ENCODE results near the gene LFNG.

The LFNG gene

GRCh38 chr7:2492038-2492437 is 27.5 kb upstream of the LFNG start:
- Mint-ChIP-seq H3K27ac (no peak overlapping the region), H3K27me3 (ENCODE audit: low read depth) (peaks cover 4% of the 10 kb centered on the region), H3K36me3 (ENCODE audit: low read depth) (no peaks in the 10 kb centered on the region), H3K4me3 (no peak overlapping the region), H3K4me1 (ENCODE audit: low read depth) (no peaks in the 10 kb centered on the region), H3K9me3 (peaks cover 9% of the 10 kb centered on the region)
- DNase-seq (ENCODE audit: low spot score): no peak

DNA sequence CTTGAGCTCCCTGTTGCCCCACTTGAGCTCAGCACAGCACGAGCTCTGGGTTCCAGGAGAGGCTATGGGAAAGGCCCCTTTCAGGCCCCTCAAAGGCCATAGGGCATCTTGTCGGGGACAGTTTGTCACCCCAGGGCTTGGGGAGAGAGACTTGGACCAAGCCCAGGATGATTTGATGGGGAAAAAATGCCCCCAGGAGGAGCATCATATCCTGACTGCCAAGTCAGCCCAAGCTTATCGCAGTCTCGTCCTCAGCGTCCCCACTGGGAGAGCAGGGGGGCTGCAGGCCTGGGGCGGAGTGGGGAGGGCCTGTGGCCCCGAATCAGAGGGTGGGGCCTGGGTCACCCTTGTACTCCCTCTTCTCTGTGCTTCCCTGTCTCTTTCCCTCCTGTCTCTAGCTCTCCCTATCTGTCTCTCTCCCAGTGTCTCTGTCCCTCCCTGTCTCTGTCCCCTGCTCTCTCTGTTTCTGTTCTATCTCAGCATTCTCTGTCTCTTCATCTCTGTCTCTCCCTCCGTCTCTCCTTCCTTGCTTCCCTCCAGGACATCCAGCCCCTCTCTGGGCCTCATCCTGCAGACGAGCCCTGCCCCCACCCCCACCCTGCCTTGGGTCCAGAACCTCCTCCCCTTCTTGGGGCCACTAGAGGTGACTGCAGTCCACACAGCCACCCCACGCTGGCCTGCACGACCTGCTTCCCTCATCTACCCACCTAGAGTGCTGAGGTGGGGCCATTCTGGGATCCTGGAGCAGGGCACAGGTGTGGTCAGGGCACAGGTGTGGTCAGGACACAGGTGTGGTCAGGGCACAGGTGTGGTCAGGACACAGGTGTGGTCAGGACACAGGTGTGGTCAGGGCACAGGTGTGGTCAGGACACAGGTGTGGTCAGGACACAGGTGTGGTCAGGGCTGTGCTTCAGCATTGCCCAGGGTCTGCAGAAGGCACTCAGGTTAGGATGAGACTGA is 26.1 kb upstream of the LFNG start:
- Mint-ChIP-seq H3K9me3 (peaks cover 9% of the 10 kb centered on the region), H3K27me3 (ENCODE audit: low read depth) (peaks cover 7% of the 10 kb centered on the region), H3K36me3 (ENCODE audit: low read depth) (no peaks in the 10 kb centered on the region), H3K4me1 (ENCODE audit: low read depth) (no peaks in the 10 kb centered on the region), H3K4me3 (no peak overlapping the region), H3K27ac (no peak overlapping the region)
- no peak for DNase-seq (ENCODE audit: low spot score)

DNA sequence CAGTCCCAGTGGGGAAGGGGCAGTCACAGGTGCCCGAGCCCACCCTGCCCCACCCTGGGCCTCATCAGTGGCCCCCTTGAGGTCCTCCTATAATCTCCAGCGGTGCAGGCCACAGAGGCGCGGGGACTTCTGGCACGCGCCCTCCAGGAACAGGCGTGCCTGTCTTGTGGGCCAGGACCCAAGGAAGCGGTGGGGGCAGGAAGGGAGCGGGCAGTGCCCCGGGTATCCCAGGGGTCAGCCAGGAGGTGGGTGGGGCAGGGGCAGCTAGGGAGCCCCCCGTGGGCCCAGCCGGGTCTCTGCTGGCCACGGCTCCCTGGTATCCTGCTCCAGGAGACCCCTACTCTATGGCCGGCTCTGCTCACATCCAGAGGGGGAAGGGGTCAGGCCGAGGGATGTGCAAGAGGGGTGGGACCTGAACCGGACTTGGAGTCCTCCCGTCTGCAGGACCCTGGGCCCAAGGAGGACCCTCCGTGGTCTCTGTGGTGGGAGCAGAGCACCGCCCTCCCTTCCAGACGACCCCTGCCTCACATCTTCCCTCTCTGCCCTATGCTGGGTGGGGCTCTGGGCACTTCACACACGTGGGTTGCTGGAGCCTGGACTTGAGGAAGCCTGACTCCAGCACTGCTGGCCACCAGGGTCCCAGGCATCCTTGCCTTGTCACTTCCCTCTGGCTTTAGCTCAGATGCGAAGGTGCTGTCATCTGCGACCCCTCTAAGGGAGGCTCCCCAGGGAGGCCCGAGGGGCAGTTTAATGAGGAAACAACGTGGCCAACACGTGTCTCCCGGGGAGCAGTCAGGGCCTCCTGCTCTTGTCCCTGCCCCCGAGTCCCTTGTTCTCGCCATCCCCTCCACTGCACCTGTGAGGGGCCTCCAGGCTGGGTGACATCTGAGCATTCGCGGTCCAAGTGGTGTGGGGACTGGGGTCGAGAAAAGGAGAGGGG is 25.1 kb upstream of the LFNG start:
- no peaks in the 10 kb centered on the region for H3K4me1 Mint-ChIP-seq (ENCODE audit: low read depth)
- H3K27ac Mint-ChIP-seq: no peak overlapping the region
- peaks cover 8% of the 10 kb centered on the region for H3K27me3 Mint-ChIP-seq (ENCODE audit: low read depth)

DNA sequence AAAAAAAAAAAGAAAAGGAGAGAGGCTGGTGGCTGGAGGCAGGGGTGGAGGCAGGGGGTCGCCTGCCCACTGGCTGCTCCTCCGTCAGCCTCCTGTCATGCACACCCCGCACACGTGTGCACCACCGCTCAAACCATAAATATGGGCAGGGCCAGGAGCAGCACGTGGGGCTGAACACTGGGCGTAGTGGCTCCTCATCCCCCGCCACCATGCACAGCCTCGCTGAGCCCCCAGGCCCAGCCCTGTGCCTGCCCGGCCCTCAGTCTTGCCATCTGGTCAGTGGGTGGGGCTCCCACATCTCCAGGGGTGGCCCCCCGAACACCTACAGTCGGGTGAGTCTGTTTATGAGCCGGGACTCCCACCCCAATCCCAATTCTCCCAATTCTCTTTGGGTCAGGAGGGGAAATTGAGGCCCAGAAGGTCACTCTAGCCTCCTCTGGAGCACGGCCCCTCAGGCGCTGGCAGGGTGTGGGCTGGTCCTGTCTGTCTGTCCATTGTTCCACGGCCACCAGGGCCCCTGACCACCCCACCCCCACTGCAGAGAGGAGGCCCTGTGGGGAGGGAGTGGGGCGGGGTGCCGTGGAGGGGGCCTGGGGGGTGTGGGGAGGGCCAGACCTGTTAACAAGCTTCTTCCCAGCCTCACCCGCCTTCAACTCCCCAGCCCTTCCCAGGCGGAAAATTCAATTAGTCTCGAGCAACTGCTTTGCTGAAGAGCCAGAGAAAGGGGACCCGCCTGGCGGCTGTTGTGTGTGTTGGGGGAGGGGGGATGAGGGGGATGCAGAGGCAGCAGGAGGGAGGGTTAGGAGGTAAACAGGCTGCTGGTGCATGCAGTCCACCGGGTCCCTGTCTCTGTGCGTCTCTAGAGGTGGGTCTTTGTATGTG is 23.9 kb upstream of the LFNG start:
- Mint-ChIP-seq H3K9me3 (peaks cover 9% of the 10 kb centered on the region), H3K36me3 (ENCODE audit: low read depth) (no peaks in the 10 kb centered on the region), H3K4me3 (no peak overlapping the region), H3K27me3 (ENCODE audit: low read depth) (peaks cover 8% of the 10 kb centered on the region), H3K27ac (no peak overlapping the region), H3K4me1 (ENCODE audit: low read depth) (no peaks in the 10 kb centered on the region)
- no peak for DNase-seq (ENCODE audit: low spot score)

More for the DNA sequence above, 25.1 kb upstream of the LFNG start:
- Mint-ChIP-seq H3K4me3 (no peak overlapping the region), H3K36me3 (ENCODE audit: low read depth) (no peaks in the 10 kb centered on the region), H3K9me3 (peaks cover 9% of the 10 kb centered on the region)
- no peak for DNase-seq (ENCODE audit: low spot score)

- Mint-ChIP-seq H3K4me3 (no peak overlapping the region), H3K27ac (no peak overlapping the region), H3K4me1 (ENCODE audit: low read depth) (no peaks in the 10 kb centered on the region), H3K9me3 (peaks cover 8% of the 10 kb centered on the region), H3K27me3 (ENCODE audit: low read depth) (peaks cover 8% of the 10 kb centered on the region), H3K36me3 (ENCODE audit: low read depth) (no peaks in the 10 kb centered on the region)
- no peak for DNase-seq (ENCODE audit: low spot score)
These were observed 23.2 kb upstream of the LFNG start for GRCh38 chr7:2496375-2496774.

DNA sequence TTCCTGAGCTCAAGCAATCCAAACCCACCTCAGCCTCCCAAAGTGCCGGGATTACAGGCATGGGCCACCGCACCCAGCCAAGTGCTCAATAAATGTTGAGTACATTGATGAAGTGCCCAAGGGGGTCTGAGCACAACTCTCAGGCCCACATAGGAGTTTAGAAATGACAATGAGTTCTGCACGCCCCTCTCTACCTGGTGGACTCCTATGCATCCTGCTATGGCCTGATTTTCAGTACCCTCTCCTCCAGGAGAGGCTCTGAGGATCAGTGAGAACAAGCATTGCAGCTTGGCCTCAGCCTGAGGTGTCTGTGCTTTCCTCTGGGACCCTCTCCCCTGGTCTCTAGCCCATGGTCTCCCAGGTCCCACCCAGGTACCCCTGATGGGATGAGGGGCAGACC is 22.5 kb upstream of the LFNG start:
- no peaks in the 10 kb centered on the region for H3K36me3 Mint-ChIP-seq (ENCODE audit: low read depth)
- DNase-seq (ENCODE audit: low spot score): no peak
- H3K9me3 Mint-ChIP-seq: peaks cover 2% of the 10 kb centered on the region
- no peaks in the 10 kb centered on the region for H3K4me1 Mint-ChIP-seq (ENCODE audit: low read depth)
- peaks cover 8% of the 10 kb centered on the region for H3K27me3 Mint-ChIP-seq (ENCODE audit: low read depth)
- no peak overlapping the region for H3K27ac Mint-ChIP-seq
- no peak overlapping the region for H3K4me3 Mint-ChIP-seq

GRCh38 chr7:2497500-2498336 is 21.9 kb upstream of the LFNG start:
- Mint-ChIP-seq H3K36me3 (ENCODE audit: low read depth) (no peaks in the 10 kb centered on the region), H3K4me3 (no peak overlapping the region), H3K27ac (no peak overlapping the region), H3K4me1 (ENCODE audit: low read depth) (no peaks in the 10 kb centered on the region), H3K27me3 (ENCODE audit: low read depth) (peaks cover 8% of the 10 kb centered on the region), H3K9me3 (no peaks in the 10 kb centered on the region)
- no peak for DNase-seq (ENCODE audit: low spot score)

GRCh38 chr7:2498708-2499107 is 20.9 kb upstream of the LFNG start:
- no peak overlapping the region for H3K27ac Mint-ChIP-seq
- H3K27me3 Mint-ChIP-seq (ENCODE audit: low read depth): peaks cover 6% of the 10 kb centered on the region

DNA sequence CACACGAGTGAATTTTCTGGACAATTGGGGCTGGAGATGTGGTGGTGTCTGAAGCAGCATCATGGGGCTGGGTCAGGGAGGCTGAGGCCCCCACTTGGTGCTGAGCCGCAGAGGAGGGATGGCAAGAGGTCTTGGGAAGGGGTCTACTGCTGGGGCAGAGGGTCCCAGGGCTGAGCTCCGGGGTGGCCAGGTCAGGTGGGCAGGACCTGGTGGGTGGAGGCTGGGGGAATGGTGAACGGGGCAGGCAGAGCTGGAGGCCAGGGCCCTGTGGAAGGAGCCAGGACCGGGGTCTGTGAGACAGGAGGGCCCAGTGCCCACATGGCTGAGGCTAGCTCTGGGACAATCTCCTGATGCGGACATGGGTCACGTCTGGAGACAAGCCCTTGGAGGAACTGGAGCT is 20.4 kb upstream of the LFNG start:
- H3K27ac Mint-ChIP-seq: no peak overlapping the region
- no peaks in the 10 kb centered on the region for H3K4me1 Mint-ChIP-seq (ENCODE audit: low read depth)
- no peak for DNase-seq (ENCODE audit: low spot score)
- no peaks in the 10 kb centered on the region for H3K36me3 Mint-ChIP-seq (ENCODE audit: low read depth)
- no peak overlapping the region for H3K4me3 Mint-ChIP-seq
- no peaks in the 10 kb centered on the region for H3K9me3 Mint-ChIP-seq
- peaks cover 6% of the 10 kb centered on the region for H3K27me3 Mint-ChIP-seq (ENCODE audit: low read depth)

More at GRCh38 chr7:2498708-2499107, 20.9 kb upstream of the LFNG start:
- Mint-ChIP-seq H3K4me3 (no peak overlapping the region), H3K9me3 (no peaks in the 10 kb centered on the region), H3K4me1 (ENCODE audit: low read depth) (no peaks in the 10 kb centered on the region), H3K36me3 (ENCODE audit: low read depth) (no peaks in the 10 kb centered on the region)
- DNase-seq (ENCODE audit: low spot score): no peak

- peaks cover 6% of the 10 kb centered on the region for H3K27me3 Mint-ChIP-seq (ENCODE audit: low read depth)
- no peaks in the 10 kb centered on the region for H3K36me3 Mint-ChIP-seq (ENCODE audit: low read depth)
- no peaks in the 10 kb centered on the region for H3K9me3 Mint-ChIP-seq
- H3K4me1 Mint-ChIP-seq (ENCODE audit: low read depth): no peaks in the 10 kb centered on the region
- no peak overlapping the region for H3K27ac Mint-ChIP-seq
- no peak for DNase-seq (ENCODE audit: low spot score)
- H3K4me3 Mint-ChIP-seq: no peak overlapping the region
These were observed 19.7 kb upstream of the LFNG start for GRCh38 chr7:2499719-2500430.

DNA sequence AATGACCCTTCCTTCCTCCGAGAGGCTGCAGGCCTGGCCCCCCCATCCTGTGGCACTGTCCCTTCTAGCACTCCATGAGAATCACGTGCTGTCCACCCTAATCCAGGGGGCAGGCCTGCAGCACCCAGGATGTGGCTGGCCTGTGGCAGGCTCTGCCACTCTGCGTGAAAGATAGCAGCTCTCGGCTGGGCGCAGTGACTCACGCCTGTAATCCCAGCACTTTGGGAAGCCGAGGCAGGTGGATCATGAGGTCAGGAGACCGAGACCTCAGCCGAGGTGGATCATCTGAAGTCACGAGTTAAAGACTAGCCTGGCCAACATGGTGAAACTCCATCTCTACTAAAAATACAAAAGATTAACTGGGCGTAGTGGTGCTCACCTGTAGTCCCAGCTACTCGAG is 18.9 kb upstream of the LFNG start:
- H3K9me3 Mint-ChIP-seq: no peaks in the 10 kb centered on the region
- no peak overlapping the region for H3K4me3 Mint-ChIP-seq
- no peaks in the 10 kb centered on the region for H3K4me1 Mint-ChIP-seq (ENCODE audit: low read depth)
- no peak overlapping the region for H3K27ac Mint-ChIP-seq
- H3K36me3 Mint-ChIP-seq (ENCODE audit: low read depth): no peaks in the 10 kb centered on the region
- H3K27me3 Mint-ChIP-seq (ENCODE audit: low read depth): peaks cover 6% of the 10 kb centered on the region
- no peak for DNase-seq (ENCODE audit: low spot score)

DNA sequence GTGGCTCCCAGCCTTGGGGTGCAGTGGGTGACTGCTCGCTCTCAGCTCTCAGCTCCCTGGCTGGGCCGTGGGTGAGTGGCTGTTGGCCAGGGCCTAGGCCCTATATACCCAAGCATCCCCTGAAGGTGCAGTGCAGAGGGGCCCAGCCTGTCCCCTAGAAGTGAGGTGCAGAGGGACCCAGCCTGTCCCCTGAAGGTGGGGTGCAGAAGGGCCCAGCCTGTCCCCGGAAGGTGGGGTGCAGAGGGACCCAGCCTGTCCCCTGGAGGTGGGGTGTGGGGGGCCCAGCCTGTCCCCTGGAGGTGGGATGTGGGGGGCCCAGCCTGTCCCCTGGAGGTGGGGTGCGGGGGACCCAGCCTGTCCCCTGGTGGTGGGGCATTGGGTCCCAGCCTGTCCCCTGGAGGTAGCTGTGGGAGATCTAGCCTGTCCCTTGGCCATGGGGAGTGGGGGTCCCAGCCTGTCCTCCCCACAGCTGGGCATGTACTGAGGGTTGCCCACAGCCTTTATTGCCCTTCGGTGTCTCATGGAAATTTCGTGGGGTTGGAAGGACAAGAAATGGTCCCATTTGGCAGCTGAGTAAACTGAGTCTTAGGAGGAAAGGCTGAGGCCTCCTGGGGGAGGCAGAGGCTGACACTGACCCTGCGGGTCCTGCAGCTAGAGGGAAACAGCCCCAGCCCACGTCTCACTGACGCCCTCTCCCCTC is 17.5 kb upstream of the LFNG start:
- Mint-ChIP-seq H3K4me3 (no peak overlapping the region), H3K36me3 (ENCODE audit: low read depth) (no peaks in the 10 kb centered on the region), H3K27ac (no peak overlapping the region), H3K4me1 (ENCODE audit: low read depth) (peaks cover 2% of the 10 kb centered on the region), H3K9me3 (no peaks in the 10 kb centered on the region), H3K27me3 (ENCODE audit: low read depth) (peaks cover 4% of the 10 kb centered on the region)
- DNase-seq (ENCODE audit: low spot score): no peak
